Glomerular visceral epithelial cell (primary cell): Measurements from ENCODE around the gene MRPS18A.
A peak's percentile ranks its signal among the peaks of the same experiment; 100 is the strongest.
"Not testable (repeated sequence)": the region's sequence is repeated elsewhere in the genome, so short reads cannot be mapped to it uniquely, and the experiment has no call there.

ENCODE experiments used
- DNase-seq: peaks from one replicate; pipeline ENCODE4 v3.0.0-alpha.2; 2016; ENCODE audit errors: extremely low spot score

Gene MRPS18A

GRCh38 chr6:43717389-43717788, 29.8 kb upstream of the MRPS18A start:
- DNase-seq: no peak

GRCh38 chr6:43716099-43716498, 28.5 kb upstream of the MRPS18A start:
- no peak for DNase-seq

- no peak for DNase-seq
Observed at GRCh38 chr6:43715056-43715788, 27.6 kb upstream of the MRPS18A start.

- peak; percentile 46 for DNase-seq
Observed at GRCh38 chr6:43714311-43715055, 26.9 kb upstream of the MRPS18A start.

GRCh38 chr6:43713643-43714310, 26.2 kb upstream of the MRPS18A start:
- DNase-seq: no peak

GRCh38 chr6:43712579-43712978, 25.0 kb upstream of the MRPS18A start:
- DNase-seq: no peak

- DNase-seq: no peak
Observed at GRCh38 chr6:43710576-43710975, 23.0 kb upstream of the MRPS18A start.

- DNase-seq: no peak
Observed at GRCh38 chr6:43709654-43710303, 22.2 kb upstream of the MRPS18A start.

GRCh38 chr6:43708860-43709653, 21.5 kb upstream of the MRPS18A start:
- DNase-seq: no peak

GRCh38 chr6:43707767-43708166, 20.2 kb upstream of the MRPS18A start:
- DNase-seq: no peak

GRCh38 chr6:43707269-43707668, 19.7 kb upstream of the MRPS18A start:
- no peak for DNase-seq

- DNase-seq: no peak
Observed at GRCh38 chr6:43706788-43707187, 19.2 kb upstream of the MRPS18A start.

GRCh38 chr6:43705996-43706395, 18.4 kb upstream of the MRPS18A start:
- no peak for DNase-seq

- no peak for DNase-seq
Observed at GRCh38 chr6:43703512-43704429, 16.2 kb upstream of the MRPS18A start.

GRCh38 chr6:43702534-43703440, 15.2 kb upstream of the MRPS18A start:
- peak; percentile 83 for DNase-seq

GRCh38 chr6:43702171-43702533, 14.6 kb upstream of the MRPS18A start:
- DNase-seq: no peak

- not testable (repeated sequence) for DNase-seq
Observed at GRCh38 chr6:43700939-43701560, 13.5 kb upstream of the MRPS18A start.

- DNase-seq: peak; percentile 31
Observed at GRCh38 chr6:43699564-43700186, 12.1 kb upstream of the MRPS18A start.
